ENCODE data around the gene FEN1. TPM values are rescaled to one million over a fixed set of nuclear protein-coding genes. Genes with fewer than 3 reads are reported as not detected.

FEN1 gene
- total and polyA plus RNA-seq, 2 of the 13 experiments (the other 11 are each of a cell fraction or from before 2014, with no cell fraction given), result 12.4 to 102 TPM

DNA sequence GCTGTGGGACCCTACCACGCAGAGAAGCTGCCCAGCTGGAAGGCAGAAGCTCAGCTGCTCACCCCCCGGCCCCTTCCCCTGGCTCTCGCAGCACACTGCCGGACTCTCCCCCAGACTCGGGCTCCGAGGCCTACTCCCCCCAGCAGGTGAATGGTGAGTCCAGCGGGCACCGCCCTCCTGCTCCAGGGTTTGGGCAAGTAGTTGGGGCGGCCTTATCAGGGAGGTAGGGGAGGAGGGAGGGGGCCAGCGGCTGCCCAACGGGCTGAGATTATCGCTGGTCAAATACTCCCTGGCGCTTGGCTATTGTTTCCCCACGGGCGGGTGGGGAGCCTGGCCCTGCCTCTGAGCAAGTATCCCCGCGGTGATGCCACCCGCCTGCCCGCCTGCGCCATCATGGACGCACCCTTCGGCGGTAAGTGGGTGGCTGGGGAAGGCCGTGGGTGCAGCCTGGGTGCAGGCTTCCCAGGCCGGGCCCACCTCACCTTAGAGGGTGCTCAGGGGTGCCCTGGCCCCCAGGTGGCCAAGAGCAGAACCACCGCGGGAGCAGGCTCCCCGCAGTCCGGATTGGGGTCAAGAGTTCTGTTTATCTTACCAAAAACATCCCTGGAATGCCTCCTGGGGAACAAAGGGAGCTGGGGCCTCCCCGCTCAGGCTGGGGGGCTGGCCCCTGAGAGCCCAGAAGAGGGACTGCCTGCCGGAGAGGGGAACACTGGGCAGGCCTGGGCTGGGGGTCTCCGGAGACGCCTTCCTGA is 23.4 kb upstream of the FEN1 start (continued):
- TF ChIP-seq DPF2 (CRISPR knock-in tag; IDR thresholded peaks at IDR 0.05; ENCODE audit: borderline replicate concordance, low read depth), result peak; percentile 93
- no peak for TF ChIP-seq ZMYM4 (CRISPR knock-in tag; IDR thresholded peaks at IDR 0.05)
- TF ChIP-seq, protein P1, sequence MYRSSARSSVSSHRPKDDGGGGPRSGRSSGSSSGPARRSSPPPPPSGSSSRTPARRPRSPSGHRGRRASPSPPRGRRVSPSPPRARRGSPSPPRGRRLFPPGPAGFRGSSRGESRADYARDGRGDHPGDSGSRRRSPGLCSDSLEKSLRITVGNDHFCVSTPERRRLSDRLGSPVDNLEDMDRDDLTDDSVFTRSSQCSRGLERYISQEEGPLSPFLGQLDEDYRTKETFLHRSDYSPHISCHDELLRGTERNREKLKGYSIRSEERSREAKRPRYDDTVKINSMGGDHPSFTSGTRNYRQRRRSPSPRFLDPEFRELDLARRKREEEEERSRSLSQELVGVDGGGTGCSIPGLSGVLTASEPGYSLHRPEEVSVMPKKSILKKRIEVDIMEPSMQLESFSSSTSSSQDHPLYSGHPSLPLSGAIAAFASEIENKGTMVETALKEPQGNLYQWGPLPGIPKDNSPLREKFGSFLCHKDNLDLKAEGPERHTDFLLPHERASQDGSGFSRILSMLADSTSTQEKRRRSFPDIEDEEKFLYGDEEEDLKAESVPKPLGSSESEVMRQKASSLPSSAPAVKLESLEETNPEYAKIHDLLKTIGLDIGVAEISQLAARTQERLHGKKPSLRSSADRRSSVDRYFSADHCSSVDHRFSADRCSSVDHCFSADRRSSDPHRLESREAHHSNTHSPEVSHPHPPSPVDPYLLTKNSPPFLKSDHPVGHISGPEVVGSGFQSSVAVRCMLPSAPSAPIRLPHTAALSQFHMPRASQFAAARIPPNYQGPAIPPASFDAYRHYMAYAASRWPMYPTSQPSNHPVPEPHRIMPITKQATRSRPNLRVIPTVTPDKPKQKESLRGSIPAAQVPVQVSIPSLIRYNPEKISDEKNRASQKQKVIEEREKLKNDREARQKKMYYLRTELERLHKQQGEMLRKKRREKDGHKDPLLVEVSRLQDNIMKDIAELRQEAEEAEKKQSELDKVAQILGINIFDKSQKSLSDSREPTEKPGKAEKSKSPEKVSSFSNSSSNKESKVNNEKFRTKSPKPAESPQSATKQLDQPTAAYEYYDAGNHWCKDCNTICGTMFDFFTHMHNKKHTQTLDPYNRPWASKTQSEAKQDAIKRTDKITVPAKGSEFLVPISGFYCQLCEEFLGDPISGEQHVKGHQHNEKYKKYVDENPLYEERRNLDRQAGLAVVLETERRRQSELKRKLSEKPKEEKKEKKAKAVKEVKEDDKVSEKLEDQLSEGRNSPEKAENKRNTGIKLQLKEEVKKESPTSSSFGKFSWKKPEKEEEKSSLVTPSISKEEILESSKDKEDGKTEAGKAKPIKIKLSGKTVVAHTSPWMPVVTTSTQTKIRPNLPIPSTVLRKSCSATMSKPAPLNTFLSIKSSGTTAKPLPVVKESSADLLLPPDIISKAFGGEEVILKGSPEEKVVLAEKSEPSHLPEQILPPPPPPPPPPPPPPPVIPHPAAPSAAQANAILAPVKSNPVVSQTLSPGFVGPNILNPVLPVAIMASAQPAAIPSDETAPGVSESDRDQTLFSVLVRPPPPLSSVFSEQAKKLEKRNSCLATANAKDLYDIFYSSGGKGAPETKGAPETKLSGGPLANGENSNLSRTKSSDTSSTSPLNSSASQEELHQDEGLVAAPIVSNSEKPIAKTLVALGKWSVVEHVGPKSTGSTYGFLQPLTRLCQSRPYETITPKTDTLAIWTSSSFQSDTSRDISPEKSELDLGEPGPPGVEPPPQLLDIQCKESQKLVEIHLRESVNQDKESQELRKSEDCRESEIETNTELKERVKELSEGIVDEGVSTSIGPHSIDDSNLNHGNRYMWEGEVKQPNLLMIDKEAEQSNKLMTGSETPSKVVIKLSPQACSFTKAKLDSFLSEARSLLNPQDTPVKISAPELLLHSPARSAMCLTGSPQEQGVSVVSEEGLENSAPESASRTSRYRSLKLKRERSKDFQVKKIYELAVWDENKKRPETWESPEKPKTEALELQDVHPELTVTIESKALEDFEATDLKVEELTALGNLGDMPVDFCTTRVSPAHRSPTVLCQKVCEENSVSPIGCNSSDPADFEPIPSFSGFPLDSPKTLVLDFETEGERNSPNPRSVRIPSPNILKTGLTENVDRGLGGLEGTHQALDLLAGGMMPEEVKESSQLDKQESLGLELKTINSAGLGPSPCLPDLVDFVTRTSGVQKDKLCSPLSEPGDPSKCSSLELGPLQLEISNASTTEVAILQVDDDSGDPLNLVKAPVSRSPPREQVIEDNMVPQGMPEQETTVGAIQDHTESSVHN (CRISPR knock-in tag; IDR thresholded peaks at IDR 0.05), result no peak
- TF ChIP-seq ZNF562 (CRISPR knock-in tag; IDR thresholded peaks at IDR 0.05; ENCODE audit: borderline replicate concordance), result no peak
- TF ChIP-seq MAF1 (CRISPR knock-in tag; IDR thresholded peaks at IDR 0.05; ENCODE audit: borderline replicate concordance), result no peak
- TF ChIP-seq HNRNPL (IDR thresholded peaks at IDR 0.05; ENCODE audit: low read depth, low read length), result peak; percentile 95
- no peak for TF ChIP-seq MIER2 (CRISPR knock-in tag; IDR thresholded peaks at IDR 0.05)
- 0 out of 2 replicates have a peak, but pooled peaks have one; percentile 77 for TF ChIP-seq ZBTB3 (CRISPR knock-in tag; IDR thresholded peaks at IDR 0.05; ENCODE audit: borderline replicate concordance, low read depth)
- TF ChIP-seq, protein P2, sequence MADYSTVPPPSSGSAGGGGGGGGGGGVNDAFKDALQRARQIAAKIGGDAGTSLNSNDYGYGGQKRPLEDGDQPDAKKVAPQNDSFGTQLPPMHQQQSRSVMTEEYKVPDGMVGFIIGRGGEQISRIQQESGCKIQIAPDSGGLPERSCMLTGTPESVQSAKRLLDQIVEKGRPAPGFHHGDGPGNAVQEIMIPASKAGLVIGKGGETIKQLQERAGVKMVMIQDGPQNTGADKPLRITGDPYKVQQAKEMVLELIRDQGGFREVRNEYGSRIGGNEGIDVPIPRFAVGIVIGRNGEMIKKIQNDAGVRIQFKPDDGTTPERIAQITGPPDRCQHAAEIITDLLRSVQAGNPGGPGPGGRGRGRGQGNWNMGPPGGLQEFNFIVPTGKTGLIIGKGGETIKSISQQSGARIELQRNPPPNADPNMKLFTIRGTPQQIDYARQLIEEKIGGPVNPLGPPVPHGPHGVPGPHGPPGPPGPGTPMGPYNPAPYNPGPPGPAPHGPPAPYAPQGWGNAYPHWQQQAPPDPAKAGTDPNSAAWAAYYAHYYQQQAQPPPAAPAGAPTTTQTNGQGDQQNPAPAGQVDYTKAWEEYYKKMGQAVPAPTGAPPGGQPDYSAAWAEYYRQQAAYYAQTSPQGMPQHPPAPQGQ (CRISPR knock-in tag; IDR thresholded peaks at IDR 0.05; ENCODE audit: borderline replicate concordance), result no peak
- TF ChIP-seq AKAP8 (CRISPR knock-in tag; IDR thresholded peaks at IDR 0.05), result peak; percentile 53; the same call in 1 of the 2 replicates
- TF ChIP-seq ETV6 (CRISPR knock-in tag; conservative IDR thresholded peaks at IDR 0.05), result no peak; the same call in 1 of the 2 replicates
- TF ChIP-seq, protein P3, sequence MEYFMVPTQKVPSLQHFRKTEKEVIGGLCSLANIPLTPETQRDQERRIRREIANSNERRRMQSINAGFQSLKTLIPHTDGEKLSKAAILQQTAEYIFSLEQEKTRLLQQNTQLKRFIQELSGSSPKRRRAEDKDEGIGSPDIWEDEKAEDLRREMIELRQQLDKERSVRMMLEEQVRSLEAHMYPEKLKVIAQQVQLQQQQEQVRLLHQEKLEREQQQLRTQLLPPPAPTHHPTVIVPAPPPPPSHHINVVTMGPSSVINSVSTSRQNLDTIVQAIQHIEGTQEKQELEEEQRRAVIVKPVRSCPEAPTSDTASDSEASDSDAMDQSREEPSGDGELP (IDR thresholded peaks at IDR 0.05; ENCODE audit: borderline replicate concordance, low read depth), result peak; percentile 28; the same call in 1 of the 2 replicates
- TF ChIP-seq, protein P4, sequence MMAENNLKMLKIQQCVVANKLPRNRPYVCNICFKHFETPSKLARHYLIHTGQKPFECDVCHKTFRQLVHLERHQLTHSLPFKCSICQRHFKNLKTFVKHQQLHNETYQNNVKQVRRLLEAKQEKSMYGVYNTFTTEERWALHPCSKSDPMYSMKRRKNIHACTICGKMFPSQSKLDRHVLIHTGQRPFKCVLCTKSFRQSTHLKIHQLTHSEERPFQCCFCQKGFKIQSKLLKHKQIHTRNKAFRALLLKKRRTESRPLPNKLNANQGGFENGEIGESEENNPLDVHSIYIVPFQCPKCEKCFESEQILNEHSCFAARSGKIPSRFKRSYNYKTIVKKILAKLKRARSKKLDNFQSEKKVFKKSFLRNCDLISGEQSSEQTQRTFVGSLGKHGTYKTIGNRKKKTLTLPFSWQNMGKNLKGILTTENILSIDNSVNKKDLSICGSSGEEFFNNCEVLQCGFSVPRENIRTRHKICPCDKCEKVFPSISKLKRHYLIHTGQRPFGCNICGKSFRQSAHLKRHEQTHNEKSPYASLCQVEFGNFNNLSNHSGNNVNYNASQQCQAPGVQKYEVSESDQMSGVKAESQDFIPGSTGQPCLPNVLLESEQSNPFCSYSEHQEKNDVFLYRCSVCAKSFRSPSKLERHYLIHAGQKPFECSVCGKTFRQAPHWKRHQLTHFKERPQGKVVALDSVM (CRISPR knock-in tag; IDR thresholded peaks at IDR 0.05), result peak; percentile 42; the same call in 1 of the 2 replicates
